ENCODE data around the gene ROS1.

GRCh38 chr6:117267054-117267347, 158.7 kb downstream of the ROS1 start:
- TF ChIP-seq, protein P1, sequence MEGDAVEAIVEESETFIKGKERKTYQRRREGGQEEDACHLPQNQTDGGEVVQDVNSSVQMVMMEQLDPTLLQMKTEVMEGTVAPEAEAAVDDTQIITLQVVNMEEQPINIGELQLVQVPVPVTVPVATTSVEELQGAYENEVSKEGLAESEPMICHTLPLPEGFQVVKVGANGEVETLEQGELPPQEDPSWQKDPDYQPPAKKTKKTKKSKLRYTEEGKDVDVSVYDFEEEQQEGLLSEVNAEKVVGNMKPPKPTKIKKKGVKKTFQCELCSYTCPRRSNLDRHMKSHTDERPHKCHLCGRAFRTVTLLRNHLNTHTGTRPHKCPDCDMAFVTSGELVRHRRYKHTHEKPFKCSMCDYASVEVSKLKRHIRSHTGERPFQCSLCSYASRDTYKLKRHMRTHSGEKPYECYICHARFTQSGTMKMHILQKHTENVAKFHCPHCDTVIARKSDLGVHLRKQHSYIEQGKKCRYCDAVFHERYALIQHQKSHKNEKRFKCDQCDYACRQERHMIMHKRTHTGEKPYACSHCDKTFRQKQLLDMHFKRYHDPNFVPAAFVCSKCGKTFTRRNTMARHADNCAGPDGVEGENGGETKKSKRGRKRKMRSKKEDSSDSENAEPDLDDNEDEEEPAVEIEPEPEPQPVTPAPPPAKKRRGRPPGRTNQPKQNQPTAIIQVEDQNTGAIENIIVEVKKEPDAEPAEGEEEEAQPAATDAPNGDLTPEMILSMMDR (IDR thresholded peaks at IDR 0.05; ENCODE audit: low read depth, low read length) = no peak
- TF ChIP-seq MAX (IDR thresholded peaks at IDR 0.05; ENCODE audit: low read depth, low read length) = no peak

All from NB4 (cell line).